WI38 (cell line): Measurements from ENCODE around the gene H6PD.

Experiments
- H3K4me3 ChIP-seq: 2 replicates; pipeline ENCODE4 v1.5.1; 2011; ENCODE audit warnings: low read depth, mild to moderate bottlenecking, control low read depth, low read length
- CTCF ChIP-seq: IDR thresholded peaks from 2 replicates; pipeline ENCODE4 v1.5.1; 2012; ENCODE audit warnings: low read depth, mild to moderate bottlenecking, control low read depth, low read length

Gene H6PD

GRCh38 chr1:9211291-9211811 is 23.2 kb upstream of the H6PD start:
- no peak for TF ChIP-seq CTCF

GRCh38 chr1:9212735-9213134 is 21.8 kb upstream of the H6PD start:
- no peak for TF ChIP-seq CTCF
- no peak overlapping the region for H3K4me3 ChIP-seq

More at GRCh38 chr1:9211291-9211811, 23.2 kb upstream of the H6PD start:
- no peak overlapping the region for H3K4me3 ChIP-seq

GRCh38 chr1:9213956-9214355 is 20.6 kb upstream of the H6PD start:
- no peak overlapping the region for H3K4me3 ChIP-seq
- TF ChIP-seq CTCF: no peak

GRCh38 chr1:9218917-9219316 is 15.7 kb upstream of the H6PD start:
- H3K4me3 ChIP-seq: no peak overlapping the region
- no peak for TF ChIP-seq CTCF

- no peak for TF ChIP-seq CTCF
- no peak overlapping the region for H3K4me3 ChIP-seq
These were observed 11.5 kb upstream of the H6PD start for GRCh38 chr1:9222846-9223625.

GRCh38 chr1:9224664-9225410 is 9.7 kb upstream of the H6PD start:
- H3K4me3 ChIP-seq: no peak overlapping the region

More at GRCh38 chr1:9224664-9225410, 9.7 kb upstream of the H6PD start:
- no peak for TF ChIP-seq CTCF
